Activated T-helper 2 cell treated with anti-CD3 and anti-CD28 coated beads, Interferon-gamma antibody, Interleukin-2, Interleukin-4, amounts not matched to agents 10 μg/mL and 5 μg/mL and 100 μg/mL, durations not matched to agents 14 hours and 24 hours and 36 hours (primary cell): ENCODE measurements around the gene PDE11A. TPM values are rescaled to one million over a fixed set of nuclear protein-coding genes. Genes with fewer than 3 reads are reported as not detected.
"Not testable (repeated sequence)": the region's sequence is repeated elsewhere in the genome, so short reads cannot be mapped to it uniquely, and the experiment has no call there.

Source experiments
- DNase-seq: peaks from one replicate; pipeline ENCODE4 v3.0.0; 2021; ENCODE audit warnings: low spot score
- H3K27ac Mint-ChIP-seq: one replicate; pipeline ENCODE4 v1.8.0; 2021; ENCODE audit warnings: mixed read lengths
- H3K27me3 Mint-ChIP-seq: one replicate; pipeline ENCODE4 v1.8.0; 2021; ENCODE audit warnings: low read depth, mixed read lengths
- H3K36me3 Mint-ChIP-seq: one replicate; pipeline ENCODE4 v1.8.0; 2021; ENCODE audit warnings: low read depth, mixed read lengths
- H3K4me1 Mint-ChIP-seq: one replicate; pipeline ENCODE4 v1.8.0; 2021; ENCODE audit warnings: low read depth, mixed read lengths
- H3K4me3 Mint-ChIP-seq: one replicate; pipeline ENCODE4 v1.8.0; 2021; ENCODE audit warnings: low read depth, mild to moderate bottlenecking, moderate library complexity, mixed read lengths
- H3K9me3 Mint-ChIP-seq: one replicate; pipeline ENCODE4 v1.8.0; 2021; ENCODE audit warnings: mixed read lengths
- intact Hi-C: fragments of 100-400 bp; cut with micrococcal nuclease; formaldehyde crosslinking; loops from one replicate; pipeline ENCODE4 v1.15.1; 2023
- total RNA-seq: library from RNA; stranded (reverse); gene quantifications from 2 replicates; pipeline ENCODE4 v1.2.3, GENCODE V29; 2022

Gene PDE11A
- total RNA-seq, 1 donor from 2014 or later: not detected

DNA sequence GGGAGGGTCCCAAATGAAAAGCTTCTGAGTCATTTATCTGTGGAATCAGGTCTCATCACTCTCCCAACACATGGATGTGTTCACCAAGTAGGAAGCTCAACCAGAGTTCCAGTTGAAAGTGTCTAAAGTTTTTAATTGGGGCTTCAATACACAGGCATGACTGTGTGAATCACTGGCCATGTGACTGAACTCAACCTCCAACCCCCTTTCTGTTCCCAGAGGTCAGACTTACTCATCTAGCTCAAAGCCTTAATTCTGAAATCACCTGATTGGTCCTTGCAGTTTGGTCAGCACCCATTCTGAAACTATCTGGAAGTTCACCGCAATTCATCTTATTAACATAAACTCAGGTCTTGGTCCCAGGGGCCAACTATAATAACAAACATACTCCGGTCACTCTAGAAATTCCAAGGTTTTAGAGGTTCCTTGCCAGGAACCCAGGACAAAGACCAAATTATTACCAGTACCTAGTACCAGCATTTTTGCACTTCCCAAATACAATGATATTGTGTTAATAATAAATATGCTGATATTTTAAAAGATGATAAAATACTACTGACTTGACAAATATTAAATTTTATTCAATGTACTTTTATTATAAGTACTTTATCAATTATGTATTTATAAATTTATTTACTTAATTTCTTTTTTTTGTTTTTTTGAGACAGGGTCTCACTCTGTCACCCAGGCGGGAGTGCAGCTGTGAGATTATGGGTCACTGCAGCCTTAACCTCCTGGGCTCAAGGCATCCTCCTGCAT lies 28.9 kb upstream of the PDE11A start:
- DNase-seq: no peak
- H3K27me3 Mint-ChIP-seq: peaks cover 3% of the 10 kb centered on the region
- no peaks in the 10 kb centered on the region for H3K9me3 Mint-ChIP-seq
- H3K27ac Mint-ChIP-seq: no peak overlapping the region
- H3K4me3 Mint-ChIP-seq: no peak overlapping the region
- H3K4me1 Mint-ChIP-seq: no peaks in the 10 kb centered on the region
- H3K36me3 Mint-ChIP-seq: no peaks in the 10 kb centered on the region
- intact Hi-C loops: no loop called here

DNA sequence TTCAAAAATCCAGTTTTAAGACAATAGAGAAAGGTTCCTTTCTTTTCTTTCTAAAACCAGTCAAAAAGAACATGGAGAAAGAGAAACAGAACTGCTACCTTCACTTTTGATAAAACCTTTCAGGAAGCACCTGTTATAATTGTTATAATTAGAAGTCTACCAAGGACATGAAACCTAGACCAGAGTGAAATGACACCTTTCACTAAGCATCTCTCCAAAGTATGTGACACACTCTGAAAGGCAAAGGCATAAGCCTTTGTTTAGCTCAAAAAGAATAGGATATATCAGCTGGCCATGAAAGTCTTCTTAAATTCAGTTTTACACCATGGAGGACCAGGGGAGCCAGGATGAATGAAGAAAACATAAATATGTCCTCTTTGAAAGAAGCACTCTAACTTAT lies 20.9 kb upstream of the PDE11A start:
- intact Hi-C loops: no loop called here
- Mint-ChIP-seq H3K9me3 (no peaks in the 10 kb centered on the region), H3K4me3 (no peak overlapping the region), H3K4me1 (no peaks in the 10 kb centered on the region), H3K27ac (no peak overlapping the region), H3K36me3 (no peaks in the 10 kb centered on the region), H3K27me3 (peaks cover 5% of the 10 kb centered on the region)
- DNase-seq: no peak

GRCh38 chr2:178088774-178089270 lies 16.2 kb upstream of the PDE11A start:
- Mint-ChIP-seq H3K27ac (no peak overlapping the region), H3K9me3 (no peaks in the 10 kb centered on the region), H3K4me1 (no peaks in the 10 kb centered on the region), H3K4me3 (no peak overlapping the region), H3K36me3 (no peaks in the 10 kb centered on the region), H3K27me3 (peaks cover 15% of the 10 kb centered on the region)
- DNase-seq: no peak
- intact Hi-C loops: no loop called here

DNA sequence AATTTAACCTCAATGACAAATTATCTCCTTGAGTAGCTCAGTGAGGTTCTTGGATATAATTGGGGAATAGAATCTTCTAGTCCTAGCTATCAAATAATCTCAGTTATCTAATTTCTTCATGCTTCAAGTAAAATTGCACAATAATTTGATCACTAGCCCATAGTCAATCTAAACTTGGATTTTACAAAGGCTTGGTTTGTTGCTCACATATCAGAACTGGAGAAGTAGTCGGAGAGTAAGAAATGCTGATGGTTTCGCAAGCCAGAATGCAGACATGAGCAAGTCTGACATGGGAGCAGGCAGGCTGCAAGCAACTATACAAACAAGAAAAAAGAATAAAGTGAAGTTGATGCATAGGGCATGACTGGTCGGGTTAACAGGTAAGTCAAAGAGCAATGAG lies 11.7 kb upstream of the PDE11A start:
- intact Hi-C loops: no loop called here

GRCh38 chr2:178082408-178083045 lies 9.9 kb upstream of the PDE11A start:
- Mint-ChIP-seq H3K27ac (no peak overlapping the region), H3K4me1 (no peaks in the 10 kb centered on the region), H3K9me3 (no peaks in the 10 kb centered on the region), H3K4me3 (no peak overlapping the region), H3K36me3 (no peaks in the 10 kb centered on the region), H3K27me3 (peaks cover 11% of the 10 kb centered on the region)
- no peak for DNase-seq
- intact Hi-C loops: no loop called here

More for the DNA sequence above, 11.7 kb upstream of the PDE11A start:
- no peak for DNase-seq
- no peak overlapping the region for H3K27ac Mint-ChIP-seq
- H3K27me3 Mint-ChIP-seq: peaks cover 11% of the 10 kb centered on the region
- H3K9me3 Mint-ChIP-seq: no peaks in the 10 kb centered on the region
- no peaks in the 10 kb centered on the region for H3K4me1 Mint-ChIP-seq
- H3K4me3 Mint-ChIP-seq: no peak overlapping the region
- no peaks in the 10 kb centered on the region for H3K36me3 Mint-ChIP-seq

- H3K4me1 Mint-ChIP-seq, DNase-seq, H3K4me3 Mint-ChIP-seq, intact Hi-C loops, H3K36me3 Mint-ChIP-seq, H3K27ac Mint-ChIP-seq, H3K9me3 Mint-ChIP-seq: not testable (repeated sequence)
- H3K27me3 Mint-ChIP-seq: peaks cover 21% of the 10 kb centered on the region
Observed at GRCh38 chr2:178079279-178079678, 6.7 kb upstream of the PDE11A start.

- Mint-ChIP-seq H3K9me3 (no peaks in the 10 kb centered on the region), H3K4me1 (peaks cover 12% of the 10 kb centered on the region), H3K27ac (no peak overlapping the region), H3K36me3 (no peaks in the 10 kb centered on the region), H3K4me3 (no peak overlapping the region), H3K27me3 (peaks cover 46% of the 10 kb centered on the region)
- intact Hi-C loops: no loop called here
- no peak for DNase-seq
Observed at GRCh38 chr2:178076130-178076529, 3.6 kb upstream of the PDE11A start.

DNA sequence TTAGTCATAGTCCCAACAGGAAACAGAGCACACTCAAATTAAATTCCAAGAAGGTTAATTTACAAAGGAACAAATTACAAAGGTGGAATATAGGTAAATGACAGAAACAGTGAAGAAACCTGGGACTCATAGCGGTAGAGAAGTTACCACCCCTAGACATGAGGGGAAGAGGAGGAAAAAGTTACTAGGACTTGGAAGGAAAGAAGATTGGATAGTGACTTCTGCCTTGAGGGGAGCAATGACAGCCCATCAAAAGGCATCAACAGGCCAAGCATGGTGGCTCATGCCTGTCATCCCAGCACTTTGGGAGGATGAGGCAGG lies 2.4 kb upstream of the PDE11A start:
- peaks cover 54% of the 10 kb centered on the region for H3K27me3 Mint-ChIP-seq
- no peaks in the 10 kb centered on the region for H3K9me3 Mint-ChIP-seq
- peaks cover 12% of the 10 kb centered on the region for H3K4me1 Mint-ChIP-seq
- intact Hi-C loops: no loop called here
- no peak overlapping the region for H3K4me3 Mint-ChIP-seq
- no peak for DNase-seq
- H3K36me3 Mint-ChIP-seq: no peaks in the 10 kb centered on the region
- no peak overlapping the region for H3K27ac Mint-ChIP-seq

DNA sequence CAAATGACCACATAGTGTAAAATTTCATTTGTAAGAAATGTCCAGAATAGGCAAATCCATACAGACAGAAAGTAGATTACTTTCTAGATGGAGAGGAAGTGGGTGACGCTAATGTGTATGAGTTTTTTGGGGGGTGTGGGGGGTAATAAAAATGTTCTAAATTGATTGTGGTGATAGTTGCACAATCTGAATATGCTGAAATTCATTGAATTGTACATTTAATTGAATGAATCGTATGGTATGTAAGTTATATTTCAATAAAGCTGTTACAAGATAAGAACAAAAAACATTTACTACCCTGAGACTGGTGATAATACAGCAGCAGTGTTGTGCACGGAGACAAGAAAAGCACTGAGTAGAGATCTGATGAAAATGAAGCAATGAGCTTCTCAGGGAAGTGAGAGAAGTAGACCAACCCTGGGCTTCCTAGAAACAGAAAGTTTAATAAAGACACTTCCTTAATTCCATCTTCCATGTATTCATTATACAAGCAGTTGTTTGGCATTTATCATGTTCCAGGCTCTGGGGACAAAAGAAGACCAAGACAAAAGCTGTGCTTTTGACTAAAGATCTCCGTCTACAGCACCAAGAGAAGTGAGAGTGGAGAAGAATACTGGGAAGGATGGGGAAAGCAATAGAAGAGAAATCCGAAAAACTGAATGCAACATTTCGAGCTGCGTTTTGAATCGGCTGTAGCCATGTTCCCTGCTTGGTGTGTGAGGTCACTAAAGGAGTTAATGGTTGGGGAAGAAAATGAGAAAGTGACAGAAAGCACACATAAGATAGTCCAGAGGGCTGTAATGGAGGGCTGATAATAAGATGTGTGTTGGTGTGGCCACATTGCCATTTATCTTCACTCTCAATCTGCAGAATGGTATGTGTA lies 1.8 kb upstream of the PDE11A start:
- Mint-ChIP-seq H3K27ac (no peak overlapping the region), H3K36me3 (no peaks in the 10 kb centered on the region), H3K9me3 (no peaks in the 10 kb centered on the region), H3K27me3 (peaks cover 58% of the 10 kb centered on the region), H3K4me3 (no peak overlapping the region), H3K4me1 (peaks cover 12% of the 10 kb centered on the region)
- intact Hi-C loops: no loop called here
- no peak for DNase-seq

DNA sequence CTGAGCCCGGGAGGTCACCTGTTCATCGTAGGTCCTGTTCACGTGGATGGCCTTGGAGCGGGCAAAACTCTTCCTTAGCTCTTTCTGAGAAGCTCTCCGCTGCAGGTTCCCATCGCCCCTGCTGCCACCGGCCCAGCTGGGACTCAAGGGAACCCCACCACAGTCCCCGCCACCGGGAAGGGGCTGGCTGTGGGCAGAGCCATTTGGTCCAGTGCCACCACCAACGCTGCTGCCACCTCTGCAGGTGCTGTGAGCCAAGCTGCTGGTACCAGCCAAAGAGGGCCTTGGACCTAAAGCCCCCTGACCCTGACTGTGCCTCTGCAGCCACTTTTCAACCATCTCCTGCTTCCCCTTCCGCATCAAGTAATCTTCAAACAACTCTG lies 586 bp downstream of the PDE11A start:
- no peaks in the 10 kb centered on the region for H3K9me3 Mint-ChIP-seq
- H3K4me3 Mint-ChIP-seq: no peak overlapping the region
- DNase-seq: no peak
- peaks cover 12% of the 10 kb centered on the region for H3K4me1 Mint-ChIP-seq
- intact Hi-C loops: no loop called here
- H3K36me3 Mint-ChIP-seq: no peaks in the 10 kb centered on the region
- peaks cover 58% of the 10 kb centered on the region for H3K27me3 Mint-ChIP-seq
- no peak overlapping the region for H3K27ac Mint-ChIP-seq

- Mint-ChIP-seq H3K36me3 (no peaks in the 10 kb centered on the region), H3K4me1 (peaks cover 12% of the 10 kb centered on the region), H3K4me3 (no peak overlapping the region), H3K27ac (no peak overlapping the region), H3K9me3 (no peaks in the 10 kb centered on the region), H3K27me3 (peaks cover 53% of the 10 kb centered on the region)
- intact Hi-C loops: no loop called here
- DNase-seq: no peak
Observed at GRCh38 chr2:178070824-178071223, 1.8 kb downstream of the PDE11A start.

GRCh38 chr2:178069551-178069950 lies 3.0 kb downstream of the PDE11A start:
- no peak overlapping the region for H3K27ac Mint-ChIP-seq
- H3K4me3 Mint-ChIP-seq: no peak overlapping the region
- no peak for DNase-seq
- H3K4me1 Mint-ChIP-seq: peaks cover 9% of the 10 kb centered on the region
- H3K9me3 Mint-ChIP-seq: no peaks in the 10 kb centered on the region
- intact Hi-C loops: no loop called here
- no peaks in the 10 kb centered on the region for H3K36me3 Mint-ChIP-seq
- H3K27me3 Mint-ChIP-seq: peaks cover 49% of the 10 kb centered on the region
